Aorta (tissue), 5 donors: ENCODE measurements around the gene DENND1A. TPM values are rescaled to one million over a fixed set of nuclear protein-coding genes. Genes with fewer than 3 reads are reported as not detected.

Source experiments
- ATAC-seq: fragments of 200-7000 bp; cut with Tn5 transposase; one replicate; pipeline ENCODE4 v1.9.1; 2022; ENCODE audit warnings: moderate library complexity; ENCODE audit not compliant: low FRiP score
- DNase-seq, 2 donors: peaks; one replicate each; pipeline ENCODE4 v3.0.0-alpha.2; 2020
- H3K27ac ChIP-seq, 2 donors: one replicate each; pipeline ENCODE4 v1.5.1; 2013; ENCODE audit warnings: low read length in 2 of 2, mild to moderate bottlenecking in 2 of 2, moderate library complexity in 2 of 2, control low read depth in 1 of 2, inconsistent platforms in 1 of 2, low read depth in 1 of 2
- H3K27me3 ChIP-seq, 2 donors: one replicate each; pipeline ENCODE4 v1.6.1; 2013; ENCODE audit warnings: control low read depth in 1 of 2, low read length in 1 of 2, mild to moderate bottlenecking in 1 of 2, moderate library complexity in 1 of 2; ENCODE audit not compliant: insufficient read depth in 2 of 2, control insufficient read depth in 1 of 2
- H3K36me3 ChIP-seq, 2 donors: one replicate each; pipeline ENCODE4 v1.6.1; 2013; ENCODE audit warnings: control low read depth in 1 of 2, low read length in 1 of 2, mild to moderate bottlenecking in 1 of 2; ENCODE audit not compliant: insufficient read depth in 2 of 2, control insufficient read depth in 1 of 2
- H3K4me1 ChIP-seq, 2 donors: one replicate each; pipeline ENCODE4 v1.6.1; 2013; ENCODE audit warnings: low read length in 2 of 2, control low read depth in 1 of 2, mild to moderate bottlenecking in 1 of 2, moderate library complexity in 1 of 2; ENCODE audit not compliant: insufficient read depth in 2 of 2, control insufficient read depth in 1 of 2
- H3K4me3 ChIP-seq, 2 donors: one replicate each; pipeline ENCODE4 v1.5.1; 2013; ENCODE audit warnings: low read length in 2 of 2, control low read depth in 1 of 2, mild to moderate bottlenecking in 1 of 2
- H3K9me3 ChIP-seq: one replicate; pipeline ENCODE4 v1.6.1; 2013; ENCODE audit warnings: mild to moderate bottlenecking, low read length; ENCODE audit not compliant: control insufficient read depth
- WGBS, 2 donors: extraction: QIAGEN DNeasy Blood & Tissue Kit; methylation state at CpG; one replicate each; pipeline ENCODE4 v1.1.7; 2013; 5-methylcytosine and 5-hydroxymethylcytosine counted together
- intact Hi-C, 2 donors: fragments of 100-400 bp; cut with DNase I; formaldehyde crosslinking; loops; one replicate each; pipeline versions ENCODE4 v1.14.2 to v1.15.0; 2022
- polyA plus RNA-seq, 2 donors: library from polyadenylated mRNA; stranded (reverse); fragments of 200-250 nt; gene quantifications; one replicate each; pipeline ENCODE4 v1.2.3, GENCODE V29; 2013
- total RNA-seq, 2 donors: library from RNA; stranded (reverse); fragmentation: NEBNext Ultra II Directional; extraction: Animal tissue kit (Norgen Biotek cat#: 25700); gene quantifications; one replicate each; pipeline ENCODE4 v1.2.1, GENCODE V29; 2021
- donor health status: healthy with polysubstance abuse.
- donor health status: Bipolar disorder and iron deficiency.
- donor health status: DM: no; HTN: no; CAD: no.
- donor health status: DM: no; HTN: no; CAD: no.
- donor health status: DM: yes; HTN: yes; CAD: no.

The DENND1A gene
- total and polyA plus RNA-seq, 4 donors, result 6.9 to 31.4 (median 15.3) TPM

DNA sequence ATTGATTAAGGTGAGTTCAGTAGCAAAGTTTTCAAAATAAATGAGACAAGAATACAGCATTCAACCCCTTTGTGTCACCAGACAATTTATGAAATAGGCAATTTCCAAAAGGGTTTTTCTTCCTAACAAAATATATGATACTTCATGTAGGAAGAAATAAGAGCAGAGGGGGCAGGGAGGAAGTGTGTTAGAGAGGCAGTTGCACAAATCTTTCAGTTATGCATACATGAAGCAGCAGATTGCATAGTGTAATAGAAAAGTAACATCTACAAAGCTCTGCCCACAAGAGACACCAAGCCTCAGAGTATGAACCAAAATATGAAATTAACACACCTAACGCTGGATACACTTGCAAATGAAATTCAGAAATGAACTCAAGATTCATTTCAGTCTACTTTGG, 157.0 kb downstream of the DENND1A start:
- ATAC-seq (no peak), DNase-seq (no peak)
- Histone ChIP-seq H3K4me3 (no peak overlapping the region), H3K36me3 (no peaks in the 10 kb centered on the region), H3K27ac (no peak overlapping the region), H3K9me3 (no peaks in the 10 kb centered on the region), H3K4me1 (no peaks in the 10 kb centered on the region), H3K27me3 (no peaks in the 10 kb centered on the region)
- intact Hi-C loops, result no loop called here
- WGBS, 2 donors, result 94 to 95% methylated on average over 1 of the region's 1 CpG

- ATAC-seq (no peak), DNase-seq (no peak)
- Histone ChIP-seq H3K4me1 (no peaks in the 10 kb centered on the region), H3K4me3 (no peak overlapping the region), H3K36me3 (no peaks in the 10 kb centered on the region), H3K27ac (no peak overlapping the region), H3K27me3 (no peaks in the 10 kb centered on the region), H3K9me3 (no peaks in the 10 kb centered on the region)
- WGBS, 2 donors, result 82 to 86% methylated on average over 3 of the region's 3 CpGs
- intact Hi-C loops, result no loop called here
These were observed 157.6 kb downstream of the DENND1A start for GRCh38 chr9:123772374-123772773.

- WGBS, 2 donors, result 95 to 97% methylated on average over 1 of the region's 1 CpG
These were observed 158.2 kb downstream of the DENND1A start for GRCh38 chr9:123771690-123772089.

DNA sequence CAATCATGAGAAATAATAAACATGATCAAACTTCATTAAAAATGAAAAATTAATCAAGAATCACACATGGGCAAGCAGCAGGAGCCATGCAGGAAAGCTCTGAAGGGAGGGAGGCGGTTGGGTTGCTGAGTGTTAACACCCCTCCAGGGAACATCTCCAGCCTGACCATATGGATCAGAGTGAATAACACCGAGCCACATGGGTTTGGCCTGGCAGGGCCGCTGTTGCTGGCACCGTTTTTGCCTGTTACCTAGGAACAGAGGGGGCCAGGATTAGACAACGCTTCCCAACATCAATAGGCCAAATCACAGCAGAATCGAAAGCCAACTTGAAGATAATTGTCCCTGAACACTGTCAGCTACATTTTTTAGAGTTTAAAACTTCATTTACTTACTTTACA, 160.2 kb downstream of the DENND1A start:
- intact Hi-C loops, result no loop called here
- H3K4me3 ChIP-seq, result no peak overlapping the region
- 65% methylated on average over 6 of the region's 6 CpGs for WGBS, 2 donors
- no peaks in the 10 kb centered on the region for H3K9me3 ChIP-seq
- DNase-seq (no peak), ATAC-seq (no peak)
- no peaks in the 10 kb centered on the region for H3K27me3 ChIP-seq
- no peak overlapping the region for H3K27ac ChIP-seq
- no peaks in the 10 kb centered on the region for H3K4me1 ChIP-seq
- no peaks in the 10 kb centered on the region for H3K36me3 ChIP-seq

More at GRCh38 chr9:123771690-123772089, 158.2 kb downstream of the DENND1A start:
- Histone ChIP-seq H3K36me3 (no peaks in the 10 kb centered on the region), H3K4me3 (no peak overlapping the region), H3K9me3 (no peaks in the 10 kb centered on the region), H3K27me3 (no peaks in the 10 kb centered on the region), H3K4me1 (no peaks in the 10 kb centered on the region), H3K27ac (no peak overlapping the region)
- no peak for DNase-seq
- no peak for ATAC-seq
- intact Hi-C loops, result no loop called here

GRCh38 chr9:123763910-123764588, 165.9 kb downstream of the DENND1A start:
- WGBS, 2 donors, result 80% methylated on average over 4 of the region's 4 CpGs
- ATAC-seq (no peak), DNase-seq (no peak)
- Histone ChIP-seq H3K4me1 (no peaks in the 10 kb centered on the region), H3K27ac (no peak overlapping the region), H3K27me3 (no peaks in the 10 kb centered on the region), H3K9me3 (no peaks in the 10 kb centered on the region), H3K36me3 (no peaks in the 10 kb centered on the region), H3K4me3 (no peak overlapping the region)
- intact Hi-C loops, result no loop called here

GRCh38 chr9:123761905-123762605, 167.9 kb downstream of the DENND1A start:
- H3K4me3 ChIP-seq, result no peak overlapping the region
- peaks cover 0 to 5% of the 10 kb centered on the region in 2 donors for H3K36me3 ChIP-seq
- 71 to 76% methylated on average over 4 of the region's 4 CpGs for WGBS, 2 donors
- intact Hi-C loops, result no loop called here
- H3K4me1 ChIP-seq, result no peaks in the 10 kb centered on the region
- DNase-seq (no peak), ATAC-seq (no peak)
- H3K9me3 ChIP-seq, result no peaks in the 10 kb centered on the region
- H3K27me3 ChIP-seq, result no peaks in the 10 kb centered on the region
- H3K27ac ChIP-seq, result no peak overlapping the region

DNA sequence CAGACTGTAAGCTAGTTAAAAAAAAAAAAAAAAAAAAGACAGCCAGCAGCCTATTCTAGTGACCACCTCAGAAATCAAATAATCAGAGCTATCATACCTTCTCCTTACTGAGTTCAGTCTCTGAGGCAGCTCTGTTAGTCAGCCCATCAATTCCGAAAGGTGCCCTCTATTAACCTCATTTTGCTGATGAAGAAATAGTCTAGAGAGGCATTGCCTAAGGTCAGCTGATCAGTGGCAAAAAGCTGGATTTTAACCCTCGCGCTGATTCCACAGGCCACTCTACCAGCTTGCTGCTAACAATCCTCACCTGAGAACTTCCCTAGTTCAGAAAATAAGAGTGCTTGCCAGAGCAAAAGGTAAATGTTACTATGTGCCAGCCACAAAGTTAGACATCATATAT, 172.0 kb downstream of the DENND1A start:
- Histone ChIP-seq H3K4me1 (peaks cover 0 to 1% of the 10 kb centered on the region in 2 donors), H3K27ac (no peak overlapping the region), H3K9me3 (no peaks in the 10 kb centered on the region), H3K27me3 (no peaks in the 10 kb centered on the region), H3K36me3 (peaks cover 0 to 10% of the 10 kb centered on the region in 2 donors), H3K4me3 (no peak overlapping the region)
- WGBS, 2 donors, result 97 to 98% methylated on average over 3 of the region's 3 CpGs
- DNase-seq (no peak), ATAC-seq (no peak)
- intact Hi-C loops, result no loop called here

DNA sequence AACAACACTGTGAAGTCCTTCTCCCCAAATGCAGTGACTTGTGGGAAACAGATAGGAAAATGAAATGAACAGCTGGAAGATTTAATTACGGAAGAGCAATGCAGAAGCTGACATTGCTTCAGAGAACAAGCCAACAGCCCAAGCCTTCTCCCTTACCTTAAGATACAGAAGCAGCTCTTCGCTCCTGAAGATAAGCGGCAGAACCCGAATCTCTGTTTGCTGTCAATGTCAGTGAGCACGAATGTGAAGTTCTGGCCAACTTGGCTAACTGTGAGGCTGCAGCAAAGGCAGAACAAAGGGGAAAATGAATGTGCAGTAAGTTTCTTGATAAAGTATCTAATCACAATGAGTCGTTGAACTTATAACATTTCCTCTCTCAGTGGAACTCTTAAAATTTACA, 172.4 kb downstream of the DENND1A start:
- peaks cover 0 to 10% of the 10 kb centered on the region in 2 donors for H3K36me3 ChIP-seq
- WGBS, 2 donors, result 88 to 91% methylated on average over 6 of the region's 6 CpGs
- H3K4me3 ChIP-seq, result no peak overlapping the region
- peaks cover 0 to 1% of the 10 kb centered on the region in 2 donors for H3K4me1 ChIP-seq
- H3K27me3 ChIP-seq, result no peaks in the 10 kb centered on the region
- intact Hi-C loops, result no loop called here
- DNase-seq (no peak), ATAC-seq (no peak)
- no peak overlapping the region for H3K27ac ChIP-seq
- no peaks in the 10 kb centered on the region for H3K9me3 ChIP-seq
